Endothelial cell of hepatic sinusoid (primary cell): ENCODE data around the gene ANKRD30B.
"Not testable (repeated sequence)": the region's sequence is repeated elsewhere in the genome, so short reads cannot be mapped to it uniquely, and the experiment has no call there.

Experiments
- in situ Hi-C: cut with HindIII; loops from 2 replicates; pipeline ENCODE4 v1.10.0; 2017; ENCODE audit warnings: low sequenced_read_pairs

ANKRD30B gene

DNA sequence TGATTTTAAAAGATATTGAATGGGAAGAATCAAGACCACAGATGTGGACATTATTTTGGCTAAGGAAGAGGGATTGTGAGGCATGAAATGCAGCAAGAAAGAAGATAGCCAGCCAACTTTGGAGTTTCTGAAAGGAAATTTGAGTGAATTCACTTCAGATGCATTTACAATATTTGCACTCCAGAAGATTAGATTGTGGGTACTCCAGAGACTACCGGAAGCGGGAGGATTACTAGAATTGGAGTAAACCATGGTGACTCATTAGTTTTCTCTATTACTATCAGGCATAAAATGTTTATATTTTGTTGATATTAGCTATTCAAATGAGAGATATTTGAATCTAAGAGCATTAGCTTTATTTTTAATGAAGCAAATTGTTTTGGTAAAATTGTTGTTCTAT lies 93.6 kb downstream of the ANKRD30B start:
- in situ Hi-C loops = not testable (repeated sequence)

DNA sequence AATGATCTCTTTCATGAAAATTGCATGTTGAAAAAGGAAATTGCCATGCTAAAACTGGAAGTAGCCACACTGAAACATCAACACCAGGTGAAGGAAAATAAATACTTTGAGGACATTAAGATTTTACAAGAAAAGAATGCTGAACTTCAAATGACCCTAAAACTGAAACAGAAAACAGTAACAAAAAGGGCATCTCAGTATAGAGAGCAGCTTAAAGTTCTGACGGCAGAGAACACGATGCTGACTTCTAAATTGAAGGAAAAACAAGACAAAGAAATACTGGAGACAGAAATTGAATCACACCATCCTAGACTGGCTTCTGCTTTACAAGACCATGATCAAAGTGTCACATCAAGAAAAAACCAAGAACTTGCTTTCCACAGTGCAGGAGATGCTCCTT lies 103.6 kb downstream of the ANKRD30B start:
- in situ Hi-C loops = not testable (repeated sequence)

DNA sequence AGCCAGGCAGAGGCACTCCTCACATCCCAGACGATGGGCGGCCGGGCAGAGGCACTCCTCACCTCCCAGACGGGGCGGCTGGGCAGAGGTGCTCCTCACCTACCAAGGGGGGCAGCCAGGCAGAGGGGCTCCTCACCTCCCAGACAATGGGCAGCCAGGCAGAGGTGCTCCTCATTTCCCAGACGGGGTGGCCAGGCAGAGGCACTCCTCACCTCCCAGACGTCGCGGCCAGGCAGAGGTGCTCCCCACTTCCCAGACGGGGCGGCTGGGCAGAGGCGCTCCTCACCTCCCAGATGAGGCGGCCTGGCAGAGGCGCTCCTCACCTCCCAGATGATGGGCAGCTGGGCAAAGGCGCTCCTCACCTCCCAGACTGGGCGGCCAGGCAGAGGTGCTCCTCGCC lies 107.7 kb downstream of the ANKRD30B start:
- in situ Hi-C loops = not testable (repeated sequence)

DNA sequence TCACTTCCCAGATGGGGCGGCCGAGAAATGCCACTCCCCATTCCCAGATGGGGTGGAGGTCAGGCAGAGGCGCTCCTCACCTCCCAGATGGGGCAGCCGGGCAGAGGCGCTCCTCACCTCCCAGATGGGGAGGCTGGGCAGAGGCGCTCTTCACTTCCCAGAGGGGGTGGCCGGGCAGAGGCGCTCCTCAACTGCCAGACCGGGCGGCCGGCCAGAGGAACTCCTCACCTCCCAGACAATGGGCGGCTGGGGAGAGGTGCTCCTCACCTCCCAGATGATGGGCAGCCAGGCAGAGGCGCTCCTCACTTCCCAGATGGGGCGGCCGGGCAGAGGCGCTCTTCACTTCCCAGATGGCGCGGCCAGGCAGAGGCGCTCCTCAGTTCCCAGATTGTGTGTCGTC lies 108.3 kb downstream of the ANKRD30B start:
- in situ Hi-C loops = not testable (repeated sequence)

DNA sequence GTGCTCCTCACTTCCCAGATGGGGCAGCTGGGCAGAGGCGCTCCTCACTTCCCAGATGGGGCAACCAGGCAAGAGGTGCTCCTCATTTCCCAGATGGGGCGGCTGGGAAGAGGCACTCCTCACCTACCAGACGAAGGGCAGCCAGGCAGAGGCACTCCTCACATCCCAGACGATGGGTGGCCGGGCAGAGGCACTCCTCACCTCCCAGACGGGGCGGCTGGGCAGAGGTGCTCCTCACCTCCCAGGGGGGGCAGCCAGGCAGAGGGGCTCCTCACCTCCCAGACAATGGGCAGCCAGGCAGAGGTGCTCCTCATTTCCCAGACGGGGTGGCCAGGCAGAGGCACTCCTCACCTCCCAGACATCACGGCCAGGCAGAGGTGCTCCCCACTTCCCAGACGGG lies 110.5 kb downstream of the ANKRD30B start:
- in situ Hi-C loops = not testable (repeated sequence)

DNA sequence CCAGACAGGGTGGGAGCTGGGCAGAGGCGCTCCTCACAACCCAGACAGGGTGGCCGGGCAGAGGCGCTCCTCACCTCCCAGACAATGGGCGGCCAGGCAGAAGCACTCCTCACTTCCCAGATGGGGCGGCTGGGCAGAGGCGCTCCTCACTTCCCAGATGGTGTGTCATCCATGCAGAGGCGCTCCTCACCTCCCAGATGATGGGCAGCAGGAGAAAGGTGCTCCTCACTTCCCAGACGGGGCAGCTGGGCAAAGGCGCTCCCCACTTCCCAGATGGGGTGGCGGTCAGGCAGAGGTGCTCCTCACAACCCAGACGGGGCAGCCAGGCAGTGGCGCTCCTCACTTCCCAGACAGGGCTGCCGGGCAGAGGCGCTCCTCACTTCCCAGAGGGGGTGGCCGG lies 112.0 kb downstream of the ANKRD30B start:
- in situ Hi-C loops = not testable (repeated sequence)

DNA sequence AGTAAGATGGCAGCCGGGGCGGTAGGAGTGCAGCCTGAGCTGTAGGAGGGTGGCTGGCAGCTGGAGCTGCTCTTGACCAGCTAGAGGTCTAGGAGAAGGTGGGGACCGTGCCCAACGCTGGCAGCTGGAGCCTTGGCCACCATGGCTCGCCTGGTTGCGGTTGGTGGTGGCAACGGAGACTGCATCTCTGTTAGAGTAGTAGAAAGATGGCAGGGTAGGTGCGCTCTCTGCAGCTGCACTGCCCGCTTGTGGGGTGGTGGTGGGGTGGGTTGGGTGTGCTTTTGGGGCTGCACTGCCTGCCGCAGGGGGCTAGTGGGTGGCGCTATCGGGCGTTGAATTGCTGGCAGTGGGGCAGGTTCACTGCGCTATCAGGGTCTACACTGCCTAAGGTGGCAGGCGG lies 118.5 kb downstream of the ANKRD30B start:
- in situ Hi-C loops = not testable (repeated sequence)

DNA sequence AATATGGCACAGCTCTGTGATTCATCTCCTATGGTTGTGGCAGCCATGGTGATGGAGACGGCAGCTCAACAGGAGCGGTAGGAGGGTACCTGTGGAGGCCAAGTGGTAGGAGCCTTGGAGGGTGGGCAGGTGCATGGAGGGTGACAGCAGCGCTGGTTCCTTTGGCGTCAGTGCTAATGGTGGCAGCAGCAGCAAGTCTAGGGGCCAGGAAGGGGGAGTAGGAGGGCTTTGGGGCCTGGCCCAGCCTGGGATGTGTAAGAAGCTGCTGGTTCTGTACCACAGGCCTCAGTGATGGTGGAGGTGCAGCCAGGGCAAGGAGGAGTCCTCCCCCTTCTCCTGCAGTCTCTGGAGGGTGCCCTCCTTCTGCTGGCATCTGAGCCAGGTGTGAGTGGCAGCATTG lies 120.0 kb downstream of the ANKRD30B start:
- in situ Hi-C loops = not testable (repeated sequence)

DNA sequence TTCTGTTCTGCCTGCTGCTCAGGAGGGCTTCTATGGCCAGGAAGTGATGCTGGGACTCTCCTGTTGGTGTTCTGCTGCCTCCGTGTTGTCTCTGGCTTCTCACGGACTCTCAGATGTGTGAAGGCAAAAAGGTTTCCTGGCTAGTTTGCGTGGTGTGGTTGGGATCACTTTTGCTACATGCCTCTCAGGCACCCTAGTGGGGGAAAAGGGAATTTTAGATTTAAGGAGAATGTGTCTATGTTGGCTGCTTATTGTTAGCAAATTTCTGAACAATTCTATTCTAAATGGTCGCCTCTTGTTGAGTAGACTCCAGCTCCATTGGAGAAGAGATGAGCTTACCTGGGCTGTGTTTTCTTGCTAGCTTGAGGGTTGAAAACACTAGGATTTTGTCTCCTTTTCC lies 120.9 kb downstream of the ANKRD30B start:
- in situ Hi-C loops = not testable (repeated sequence)

DNA sequence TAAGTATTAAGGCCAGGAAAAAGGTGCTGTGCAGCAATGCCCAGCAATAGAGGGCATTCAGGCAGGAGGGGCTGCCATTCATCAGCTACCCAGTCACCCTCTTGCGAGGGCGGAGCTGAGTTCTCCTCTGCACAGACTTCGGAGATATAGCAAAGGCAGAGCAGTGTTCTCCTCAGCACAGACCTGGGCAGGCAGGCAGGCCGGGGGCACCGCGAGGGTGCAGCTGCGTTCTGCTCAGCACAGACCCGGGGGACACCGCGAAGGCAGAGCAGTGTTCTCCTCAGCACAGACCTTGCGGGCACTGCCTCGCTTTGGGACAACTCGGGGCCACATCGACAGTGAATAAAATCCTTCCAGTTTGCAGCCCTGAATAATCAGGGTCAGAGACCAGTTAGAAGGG lies 130.9 kb downstream of the ANKRD30B start:
- in situ Hi-C loops = not testable (repeated sequence)

DNA sequence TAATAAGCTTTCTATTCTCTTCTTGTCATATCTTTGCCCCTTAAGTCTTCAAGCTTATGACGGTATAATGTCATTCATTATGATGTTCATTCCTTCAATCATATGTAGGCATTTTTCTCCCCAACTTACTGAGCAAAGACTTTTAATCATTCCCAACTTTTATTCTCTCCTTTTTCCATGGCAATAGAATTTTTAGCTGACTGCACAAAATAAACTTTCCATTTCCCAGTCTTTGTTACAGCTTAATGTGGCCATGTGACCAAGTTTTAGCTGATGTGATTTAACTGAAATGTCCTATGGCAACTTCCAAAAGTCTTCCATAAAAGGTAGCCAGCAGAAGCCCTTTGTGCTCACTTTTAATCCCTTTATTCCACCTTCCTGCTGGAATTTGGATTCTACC lies 152.5 kb downstream of the ANKRD30B start:
- in situ Hi-C loops = no loop called here
